DND-41 (cell line): ENCODE results near the gene CYP21A2.

Experiments
- EZH2 ChIP-seq: IDR thresholded peaks from 3 replicates; pipeline ENCODE4 v1.6.1; 2012; ENCODE audit warnings: borderline replicate concordance, low read depth, mild to moderate bottlenecking, moderate library complexity, low read length, inconsistent platforms; ENCODE audit not compliant: severe bottlenecking
- TF ChIP-seq, protein P1 (sequence below): IDR thresholded peaks from 2 replicates; pipeline ENCODE4 v1.5.1; 2012; ENCODE audit warnings: borderline replicate concordance, low read length, moderate library complexity, mild to moderate bottlenecking; ENCODE audit not compliant: poor library complexity, severe bottlenecking; ENCODE audit errors: extremely low read depth

DNA sequence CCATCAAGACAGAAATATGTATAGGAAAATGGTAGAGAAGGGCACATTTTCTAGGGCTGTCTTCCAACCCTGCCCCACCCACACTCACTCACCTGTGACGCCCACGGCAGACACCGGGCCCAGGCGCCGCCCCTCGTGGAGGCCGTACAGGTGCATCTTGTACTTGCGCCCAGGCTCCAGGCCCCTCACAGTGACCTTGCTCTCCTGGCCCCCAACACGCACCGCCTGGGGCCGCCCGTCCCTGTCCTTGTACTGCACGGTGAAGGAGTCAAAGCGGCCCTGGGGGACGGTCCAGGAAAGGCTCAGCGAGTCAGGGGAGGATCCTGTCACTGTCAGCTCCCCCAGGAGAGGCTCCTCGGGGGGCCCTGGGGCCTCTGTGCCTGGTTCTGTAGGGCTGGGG lies 19.8 kb downstream of the CYP21A2 start:
- TF ChIP-seq, protein P1, sequence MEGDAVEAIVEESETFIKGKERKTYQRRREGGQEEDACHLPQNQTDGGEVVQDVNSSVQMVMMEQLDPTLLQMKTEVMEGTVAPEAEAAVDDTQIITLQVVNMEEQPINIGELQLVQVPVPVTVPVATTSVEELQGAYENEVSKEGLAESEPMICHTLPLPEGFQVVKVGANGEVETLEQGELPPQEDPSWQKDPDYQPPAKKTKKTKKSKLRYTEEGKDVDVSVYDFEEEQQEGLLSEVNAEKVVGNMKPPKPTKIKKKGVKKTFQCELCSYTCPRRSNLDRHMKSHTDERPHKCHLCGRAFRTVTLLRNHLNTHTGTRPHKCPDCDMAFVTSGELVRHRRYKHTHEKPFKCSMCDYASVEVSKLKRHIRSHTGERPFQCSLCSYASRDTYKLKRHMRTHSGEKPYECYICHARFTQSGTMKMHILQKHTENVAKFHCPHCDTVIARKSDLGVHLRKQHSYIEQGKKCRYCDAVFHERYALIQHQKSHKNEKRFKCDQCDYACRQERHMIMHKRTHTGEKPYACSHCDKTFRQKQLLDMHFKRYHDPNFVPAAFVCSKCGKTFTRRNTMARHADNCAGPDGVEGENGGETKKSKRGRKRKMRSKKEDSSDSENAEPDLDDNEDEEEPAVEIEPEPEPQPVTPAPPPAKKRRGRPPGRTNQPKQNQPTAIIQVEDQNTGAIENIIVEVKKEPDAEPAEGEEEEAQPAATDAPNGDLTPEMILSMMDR = no peak
- no peak for TF ChIP-seq EZH2
